Stimulated activated CD4-positive, alpha-beta T cell treated with anti-CD3 and anti-CD28 coated beads, TNF-alpha, amount 100 ng/mL, for 4 hours (primary cell): ENCODE measurements around the gene TRIM49.
"Not testable (repeated sequence)": the region's sequence is repeated elsewhere in the genome, so short reads cannot be mapped to it uniquely, and the experiment has no call there.

Experiments used
- DNase-seq, 3 experiments: peaks; one replicate each; pipeline ENCODE4 v3.0.0-alpha.2; 2020; ENCODE audit warnings: low read depth in 3 of 3

Gene TRIM49

DNA sequence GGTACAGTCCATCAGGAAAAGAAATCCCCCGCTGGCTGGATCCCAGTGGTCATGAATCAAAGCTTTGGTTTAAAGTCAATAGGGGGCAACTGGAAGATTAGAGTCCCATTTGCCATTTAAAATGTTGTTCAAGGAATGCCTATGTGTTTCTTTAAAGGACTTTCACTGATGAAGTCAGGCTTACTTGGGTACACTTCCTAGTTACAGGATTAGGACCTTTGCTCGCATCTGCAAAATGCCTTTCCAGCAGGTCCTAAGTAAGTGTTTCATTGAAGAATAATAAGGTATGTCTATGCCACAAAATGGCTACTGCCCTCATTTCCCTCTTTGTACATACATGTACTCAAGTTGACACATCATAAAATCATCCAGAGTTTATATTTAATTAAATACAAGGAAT lies at the start of gene TRIM49:
Gene TRIM49 (minus strand): TSS at position 101 of the 400 bp plus-strand sequence. CDS start 4,106 bp downstream, outside the sequence.
- not testable (repeated sequence) for DNase-seq

DNA sequence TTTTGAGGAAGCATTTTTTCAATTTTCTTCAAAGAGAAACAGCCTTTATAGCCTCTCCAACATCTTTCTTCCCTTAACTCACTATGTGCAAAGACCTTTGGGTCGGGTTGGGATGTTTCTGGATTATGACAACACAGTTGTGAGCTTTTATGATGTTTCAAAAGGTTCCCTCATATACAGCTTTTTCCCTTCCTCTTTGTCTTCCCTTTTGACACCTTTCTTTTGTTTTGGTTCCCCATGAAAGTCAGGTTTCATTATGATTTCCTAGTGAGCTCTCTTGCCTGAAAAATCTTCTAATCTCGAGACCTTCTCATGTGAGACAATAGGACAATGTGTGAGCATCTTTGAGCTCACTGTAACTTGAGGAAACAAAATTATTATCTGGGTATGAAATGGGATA lies 18.3 kb upstream of the TRIM49 start:
- DNase-seq, result not testable (repeated sequence)

GRCh38 chr11:89820008-89820407 lies 11.6 kb upstream of the TRIM49 start:
- not testable (repeated sequence) for DNase-seq

DNA sequence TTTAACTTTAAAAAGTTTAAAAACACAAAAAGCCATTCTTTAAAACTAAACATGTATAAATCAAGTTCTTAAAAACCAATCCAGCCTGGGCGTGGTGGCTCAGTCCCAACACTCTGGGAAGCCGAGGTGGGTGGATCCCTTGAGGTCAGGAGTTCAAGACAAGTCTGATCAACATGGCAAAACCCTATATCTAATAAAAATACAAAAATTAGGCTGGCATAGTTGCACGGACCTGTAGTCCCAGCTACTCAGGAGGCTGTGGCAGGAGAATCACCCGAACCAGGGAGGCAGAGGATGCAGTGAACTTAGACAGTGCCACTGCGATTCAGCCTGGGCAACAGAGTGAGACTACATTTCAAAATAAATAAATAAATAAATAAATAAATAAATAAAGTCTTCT lies 5.2 kb upstream of the TRIM49 start:
- DNase-seq, result not testable (repeated sequence)

GRCh38 chr11:89787506-89788063 lies 20.8 kb downstream of the TRIM49 start:
- DNase-seq, result not testable (repeated sequence)

DNA sequence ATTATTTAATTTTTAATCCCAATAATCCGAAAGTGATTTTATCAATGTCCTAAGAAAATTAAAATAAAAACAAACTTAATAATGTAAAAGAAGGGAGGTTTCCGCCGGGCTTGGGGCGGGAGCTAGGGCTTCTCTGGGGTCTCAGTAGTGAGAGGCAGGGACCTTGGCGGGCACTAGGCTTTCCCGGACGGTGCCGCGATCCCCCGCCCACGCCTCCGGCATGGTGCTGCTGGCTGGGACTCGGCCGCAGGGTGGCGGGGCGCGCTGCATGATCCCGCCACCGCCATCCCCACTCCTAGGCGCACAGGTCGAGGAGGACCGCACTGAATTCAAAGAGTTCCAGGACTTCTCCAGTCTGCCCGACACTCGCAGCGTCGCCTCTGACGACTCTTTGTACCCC lies 22.6 kb downstream of the TRIM49 start:
- not testable (repeated sequence) for DNase-seq

DNA sequence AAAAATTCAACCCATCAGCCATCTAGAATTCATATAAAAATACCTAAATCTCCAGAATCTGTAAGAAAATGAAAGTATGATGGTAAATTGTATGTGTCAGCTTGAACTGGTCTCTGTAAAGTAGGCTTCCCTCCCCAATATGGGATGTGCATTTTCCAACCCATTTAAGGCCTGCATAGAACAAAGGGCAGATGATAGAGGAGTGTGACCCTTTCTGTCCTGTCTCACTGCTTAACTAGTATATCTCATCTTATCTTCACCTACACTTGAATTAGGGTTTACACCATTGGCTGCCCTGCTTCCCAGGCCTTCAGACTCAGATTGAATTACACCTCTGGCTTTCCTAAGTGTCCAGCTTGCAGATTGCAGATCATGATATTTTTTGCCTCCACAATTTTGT lies 57.6 kb downstream of the TRIM49 start:
- DNase-seq, result not testable (repeated sequence)
